ENCODE data around the gene FAM162A.
"Not testable (repeated sequence)": the region's sequence is repeated elsewhere in the genome, so short reads cannot be mapped to it uniquely, and the experiment has no call there.

Gene FAM162A

DNA sequence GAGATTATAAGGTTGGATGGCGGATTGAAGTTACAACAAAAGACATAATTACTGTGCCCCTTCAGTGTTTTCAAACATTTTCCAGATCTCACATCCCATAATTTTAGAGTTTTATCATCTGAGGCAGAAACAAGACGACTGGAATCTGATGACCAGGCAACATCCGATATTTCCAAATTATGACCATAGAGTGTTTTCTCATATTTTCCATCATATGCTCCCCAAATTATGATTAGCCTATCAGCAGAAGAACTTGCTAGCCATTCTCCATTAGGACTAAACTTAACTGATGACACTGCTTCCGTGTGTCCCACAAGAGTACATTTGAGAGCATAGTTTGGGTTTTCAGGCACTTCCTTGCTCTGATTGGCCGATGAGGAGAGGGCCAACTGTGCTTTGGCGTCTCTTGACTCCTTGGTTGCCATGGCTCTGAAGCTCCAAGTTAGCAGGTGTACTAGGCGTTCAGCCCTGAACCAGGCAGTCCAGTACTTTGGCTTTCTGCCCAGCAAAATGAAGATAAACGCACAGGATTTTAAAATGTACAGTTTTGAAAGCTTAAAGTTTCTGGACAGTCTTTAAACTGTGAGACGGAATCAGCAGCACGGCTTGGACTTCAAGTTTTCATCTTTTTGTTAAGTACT lies 31.2 kb downstream of the FAM162A start:
- no peaks in the 10 kb centered on the region for H3K9me3 Mint-ChIP-seq
- ATAC-seq (replicated peaks) = peak; percentile 35
- peak overlapping the region; percentile 97 to 99 for H3K27ac Mint-ChIP-seq
- peak; percentile 27 to 39 (median 30) for DNase-seq
- peaks cover 48% of the 10 kb centered on the region for H3K36me3 Mint-ChIP-seq (ENCODE audit: insufficient read depth)
- no peaks in the 10 kb centered on the region for H3K27me3 Mint-ChIP-seq
- H3K4me3 Mint-ChIP-seq = peak overlapping the region; percentile 93 to 96
- peaks cover 30 to 31% of the 10 kb centered on the region in 2 donors for H3K4me1 Mint-ChIP-seq (ENCODE audit: low read depth in 2 of 2)

- Mint-ChIP-seq H3K4me1 (ENCODE audit: low read depth in 2 of 2) (peaks cover 30% of the 10 kb centered on the region in 2 donors), H3K4me3 (peak within 1 kb of the TSS; percentile 93 to 96), H3K9me3 (no peaks in the 10 kb centered on the region), H3K27ac (peak within 1 kb of the TSS; percentile 97 to 99), H3K36me3 (ENCODE audit: insufficient read depth) (peaks cover 42% of the 10 kb centered on the region), H3K27me3 (no peaks in the 10 kb centered on the region)
- ATAC-seq (replicated peaks) (peak; percentile 86), DNase-seq (peak; percentile 97 to 99 (median 98))
Observed at GRCh38 chr3:122415762-122416654, 32.0 kb downstream of the FAM162A start, which contains the start of gene WDR5B. TSS of gene WDR5B (minus strand) at chr3:122416062. CDS start at chr3:122415528, 534 bp downstream.

DNA sequence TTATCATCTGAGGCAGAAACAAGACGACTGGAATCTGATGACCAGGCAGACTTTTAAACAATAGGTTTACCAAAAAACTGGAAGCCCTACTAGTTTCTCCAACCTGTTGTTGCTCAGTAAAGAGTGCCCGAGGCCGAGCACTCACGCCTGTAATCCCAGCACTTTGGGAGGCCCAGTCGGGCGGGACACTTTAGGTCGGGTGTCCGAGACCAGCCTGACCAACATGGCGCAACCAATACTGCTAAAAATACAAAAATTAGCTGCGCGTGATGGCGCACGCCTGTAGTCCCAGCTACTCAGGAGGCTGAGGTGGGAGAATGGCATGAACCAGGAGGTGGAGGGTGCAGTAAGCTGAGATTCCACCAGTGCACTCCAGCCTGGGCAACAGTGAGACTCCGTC lies 33.0 kb downstream of the FAM162A start:
- DNase-seq (no peak), ATAC-seq (replicated peaks) (no peak)
- Mint-ChIP-seq H3K27me3 (no peaks in the 10 kb centered on the region), H3K4me1 (ENCODE audit: low read depth in 2 of 2) (peaks cover 30% of the 10 kb centered on the region in 2 donors), H3K9me3 (no peaks in the 10 kb centered on the region), H3K36me3 (ENCODE audit: insufficient read depth) (peaks cover 43% of the 10 kb centered on the region), H3K27ac (peak overlapping the region; percentile 97 to 99), H3K4me3 (peak overlapping the region; percentile 93 to 96)

DNA sequence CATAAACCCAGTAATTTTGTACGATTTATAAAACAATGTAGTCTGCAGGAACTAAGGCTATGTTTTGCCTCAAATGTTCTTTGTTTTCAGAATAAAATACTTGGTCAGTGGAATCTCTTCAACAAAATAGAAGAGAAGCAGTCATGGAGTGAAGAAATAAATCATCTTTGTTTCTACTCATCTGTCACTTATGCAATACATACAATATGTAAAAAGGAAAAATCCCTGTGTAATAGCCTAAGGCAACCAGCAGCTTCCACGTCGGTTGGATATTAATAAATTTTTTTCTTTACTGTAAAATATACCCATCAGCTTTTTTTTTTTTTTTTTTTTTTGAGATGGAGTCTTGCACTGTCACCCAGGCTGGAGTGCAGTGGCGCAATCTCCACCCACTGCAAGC lies 37.1 kb downstream of the FAM162A start:
- H3K27me3 Mint-ChIP-seq = no peaks in the 10 kb centered on the region
- H3K27ac Mint-ChIP-seq = no peak overlapping the region
- H3K4me1 Mint-ChIP-seq (ENCODE audit: low read depth in 2 of 2) = peaks cover 9% of the 10 kb centered on the region in 2 donors
- ATAC-seq (replicated peaks) (no peak), DNase-seq (no peak)
- H3K4me3 Mint-ChIP-seq = no peak overlapping the region
- H3K36me3 Mint-ChIP-seq (ENCODE audit: insufficient read depth) = peaks cover 44% of the 10 kb centered on the region
- no peaks in the 10 kb centered on the region for H3K9me3 Mint-ChIP-seq

- no peak overlapping the region for H3K4me3 Mint-ChIP-seq
- H3K27me3 Mint-ChIP-seq = no peaks in the 10 kb centered on the region
- DNase-seq (no peak), ATAC-seq (replicated peaks) (no peak)
- peak overlapping the region in 1 of 2 donors; percentile 28 for H3K27ac Mint-ChIP-seq
- no peaks in the 10 kb centered on the region for H3K9me3 Mint-ChIP-seq
- peaks cover 47% of the 10 kb centered on the region for H3K36me3 Mint-ChIP-seq (ENCODE audit: insufficient read depth)
- H3K4me1 Mint-ChIP-seq (ENCODE audit: low read depth in 2 of 2) = peaks cover 2 to 3% of the 10 kb centered on the region in 2 donors
Observed at GRCh38 chr3:122421836-122422235, 37.9 kb downstream of the FAM162A start.

DNA sequence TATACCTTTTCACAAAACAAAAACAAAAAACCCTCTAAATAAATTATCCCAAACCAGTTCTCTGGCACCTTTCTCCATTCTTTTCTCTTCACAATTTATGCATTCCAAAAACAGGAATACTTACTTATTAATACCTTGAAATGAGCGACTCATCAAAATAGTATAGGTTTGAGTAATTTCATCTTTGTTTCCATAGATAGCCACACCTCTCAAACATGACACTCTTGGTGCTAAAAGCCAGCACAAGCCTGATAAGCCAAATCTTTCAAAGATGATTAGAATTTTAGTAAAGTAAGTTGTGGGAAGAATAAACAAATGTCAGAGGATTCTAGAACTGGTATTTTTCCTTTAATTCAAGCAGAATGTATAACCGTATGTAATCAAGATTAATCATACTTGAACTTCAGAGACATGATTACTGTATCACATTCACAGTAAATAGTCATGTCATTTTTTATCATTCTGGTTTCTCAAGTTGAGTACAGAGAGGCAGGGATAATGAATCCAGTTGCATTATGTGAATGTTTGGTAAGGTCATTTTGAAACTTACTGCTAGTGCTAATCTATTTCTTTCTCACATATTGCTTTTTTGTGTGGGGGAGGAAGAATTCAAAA lies 44.0 kb downstream of the FAM162A start:
- H3K9me3 Mint-ChIP-seq = peaks cover 0 to 2% of the 10 kb centered on the region in 2 donors
- peaks cover 52% of the 10 kb centered on the region for H3K36me3 Mint-ChIP-seq (ENCODE audit: insufficient read depth)
- H3K27me3 Mint-ChIP-seq = no peaks in the 10 kb centered on the region
- peaks cover 4 to 13% of the 10 kb centered on the region in 2 donors for H3K4me1 Mint-ChIP-seq (ENCODE audit: low read depth in 2 of 2)
- no peak for ATAC-seq (replicated peaks)
- DNase-seq = no peak
- H3K4me3 Mint-ChIP-seq = no peak overlapping the region
- H3K27ac Mint-ChIP-seq = peak overlapping the region; percentile 60 to 81

DNA sequence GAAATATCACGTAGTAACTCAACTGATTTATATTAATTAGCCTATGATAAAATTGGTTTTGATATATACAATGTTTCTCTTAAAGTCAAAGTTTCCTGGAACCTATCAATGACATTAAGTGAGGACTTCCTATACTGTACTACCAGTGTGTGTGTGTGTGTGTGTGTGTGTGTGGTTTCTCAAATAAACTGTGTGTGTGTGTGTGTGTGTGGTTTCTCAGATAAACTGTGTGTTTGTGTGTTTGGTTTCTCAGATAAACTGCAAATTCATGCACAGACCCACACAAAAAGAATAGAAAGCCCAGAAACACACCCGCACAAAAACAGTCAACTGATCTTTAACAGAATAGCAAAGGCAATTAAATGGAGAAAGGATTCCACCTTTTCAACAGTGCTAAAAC lies 46.4 kb downstream of the FAM162A start:
- H3K36me3 Mint-ChIP-seq (ENCODE audit: insufficient read depth) = peaks cover 48% of the 10 kb centered on the region

DNA sequence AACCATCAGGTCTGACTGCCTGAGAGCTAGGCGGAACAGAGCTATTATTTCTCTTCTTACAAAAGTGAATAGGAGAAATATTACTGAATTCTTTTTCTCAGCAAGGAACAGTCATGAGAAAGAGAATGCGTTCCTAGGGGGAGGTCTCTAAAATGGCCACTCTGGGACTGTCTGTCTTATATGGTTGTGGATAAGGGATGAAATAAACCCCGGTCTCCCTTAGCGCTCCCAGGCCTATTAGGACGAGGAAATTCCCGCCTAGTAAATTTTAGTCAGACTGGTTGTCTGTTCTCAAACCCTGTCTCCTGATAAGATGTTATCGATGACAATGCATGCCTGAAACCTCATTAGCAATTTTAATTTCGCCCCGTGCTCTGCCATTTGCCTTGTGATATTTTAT lies 52.0 kb downstream of the FAM162A start:
- Mint-ChIP-seq H3K4me1 (ENCODE audit: low read depth in 2 of 2) (peaks cover 0 to 1% of the 10 kb centered on the region in 2 donors), H3K9me3 (no peaks in the 10 kb centered on the region), H3K27ac (peak overlapping the region in 1 of 2 donors; percentile 14), H3K27me3 (no peaks in the 10 kb centered on the region), H3K4me3 (no peak overlapping the region), H3K36me3 (ENCODE audit: insufficient read depth) (peaks cover 47% of the 10 kb centered on the region)
- ATAC-seq (replicated peaks) (no peak), DNase-seq (no peak)

More for the DNA sequence above, 46.4 kb downstream of the FAM162A start:
- peaks cover 4 to 13% of the 10 kb centered on the region in 2 donors for H3K4me1 Mint-ChIP-seq (ENCODE audit: low read depth in 2 of 2)
- no peaks in the 10 kb centered on the region for H3K27me3 Mint-ChIP-seq
- no peak overlapping the region for H3K4me3 Mint-ChIP-seq
- no peak for ATAC-seq (replicated peaks)
- peak overlapping the region in 1 of 2 donors; percentile 58 for H3K27ac Mint-ChIP-seq
- DNase-seq = no peak
- peaks cover 0 to 2% of the 10 kb centered on the region in 2 donors for H3K9me3 Mint-ChIP-seq

- H3K4me1 Mint-ChIP-seq (ENCODE audit: low read depth in 2 of 2) = peaks cover 7 to 8% of the 10 kb centered on the region in 2 donors
- H3K4me3 Mint-ChIP-seq = no peak overlapping the region
- peaks cover 37% of the 10 kb centered on the region for H3K36me3 Mint-ChIP-seq (ENCODE audit: insufficient read depth)
- DNase-seq = no peak
- ATAC-seq (replicated peaks) = no peak
- H3K9me3 Mint-ChIP-seq = no peaks in the 10 kb centered on the region
- no peak overlapping the region for H3K27ac Mint-ChIP-seq
- no peaks in the 10 kb centered on the region for H3K27me3 Mint-ChIP-seq
Observed at GRCh38 chr3:122443090-122443489, 59.1 kb downstream of the FAM162A start.

DNA sequence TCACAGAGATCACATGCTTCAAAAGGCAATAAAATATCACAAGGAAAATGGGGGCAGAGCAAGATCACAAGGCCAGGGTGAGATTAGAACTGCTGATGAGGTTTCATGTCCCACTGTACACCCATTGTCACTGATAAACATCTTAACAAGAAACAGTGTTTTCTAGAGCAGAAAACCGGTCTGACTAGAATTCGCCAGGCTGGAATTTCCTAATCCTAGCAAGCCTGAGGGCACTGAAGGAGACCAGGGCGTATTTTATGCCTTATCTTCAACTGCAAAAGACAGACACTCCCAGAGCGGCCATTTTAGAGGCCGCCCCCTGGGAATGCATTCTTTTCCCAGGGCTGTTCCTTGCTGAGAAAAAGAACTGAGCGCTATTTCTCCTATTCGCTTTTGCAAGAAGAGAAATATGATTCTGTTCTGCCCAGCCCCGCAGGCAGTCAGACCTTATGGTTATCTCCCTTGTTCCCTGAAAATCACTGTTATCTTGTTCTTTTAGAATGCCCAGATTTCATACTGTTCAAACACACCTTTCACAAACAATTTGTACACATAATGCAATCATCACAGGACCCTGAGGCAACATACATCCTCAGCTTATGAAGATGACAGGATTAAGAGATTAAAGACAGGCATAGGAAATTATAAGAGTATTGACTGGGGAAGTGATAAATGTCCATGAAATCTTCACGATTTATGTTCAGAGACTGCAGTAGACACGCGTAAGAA lies 59.9 kb downstream of the FAM162A start:
- H3K9me3 Mint-ChIP-seq; H3K27me3 Mint-ChIP-seq; DNase-seq; H3K4me1 Mint-ChIP-seq (ENCODE audit: low read depth in 2 of 2); ATAC-seq (replicated peaks); H3K27ac Mint-ChIP-seq; H3K4me3 Mint-ChIP-seq: not testable (repeated sequence)
- H3K36me3 Mint-ChIP-seq (ENCODE audit: insufficient read depth) = peaks cover 29% of the 10 kb centered on the region

DNA sequence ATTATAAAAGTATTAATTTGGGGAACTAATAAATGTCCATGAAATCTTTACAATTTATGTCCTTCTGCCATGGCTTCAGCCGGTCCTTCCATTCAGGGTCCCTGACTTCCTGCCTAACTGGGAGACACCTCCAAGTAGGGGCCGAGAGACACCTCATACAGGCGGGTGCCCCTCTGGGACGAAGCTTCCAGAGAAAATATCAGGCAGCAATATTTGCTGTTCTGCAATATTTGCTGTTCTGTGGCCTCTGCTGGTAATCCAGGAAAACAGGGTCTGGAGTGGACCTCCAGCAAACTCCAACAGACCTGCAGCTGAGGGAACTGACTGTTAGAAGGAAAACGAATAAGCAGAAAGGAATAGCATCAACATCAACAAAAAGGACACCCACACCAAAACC lies 60.5 kb downstream of the FAM162A start:
- H3K36me3 Mint-ChIP-seq (ENCODE audit: insufficient read depth) = peaks cover 32% of the 10 kb centered on the region
- ATAC-seq (replicated peaks); H3K9me3 Mint-ChIP-seq; H3K27me3 Mint-ChIP-seq; DNase-seq; H3K4me3 Mint-ChIP-seq; H3K4me1 Mint-ChIP-seq (ENCODE audit: low read depth in 2 of 2); H3K27ac Mint-ChIP-seq: not testable (repeated sequence)

- not testable (repeated sequence) for H3K27me3 Mint-ChIP-seq; H3K9me3 Mint-ChIP-seq; H3K4me3 Mint-ChIP-seq; ATAC-seq (replicated peaks); H3K27ac Mint-ChIP-seq; H3K4me1 Mint-ChIP-seq (ENCODE audit: low read depth in 2 of 2); DNase-seq
- peaks cover 52% of the 10 kb centered on the region for H3K36me3 Mint-ChIP-seq (ENCODE audit: insufficient read depth)
Observed at GRCh38 chr3:122448218-122448617, 64.2 kb downstream of the FAM162A start.

DNA sequence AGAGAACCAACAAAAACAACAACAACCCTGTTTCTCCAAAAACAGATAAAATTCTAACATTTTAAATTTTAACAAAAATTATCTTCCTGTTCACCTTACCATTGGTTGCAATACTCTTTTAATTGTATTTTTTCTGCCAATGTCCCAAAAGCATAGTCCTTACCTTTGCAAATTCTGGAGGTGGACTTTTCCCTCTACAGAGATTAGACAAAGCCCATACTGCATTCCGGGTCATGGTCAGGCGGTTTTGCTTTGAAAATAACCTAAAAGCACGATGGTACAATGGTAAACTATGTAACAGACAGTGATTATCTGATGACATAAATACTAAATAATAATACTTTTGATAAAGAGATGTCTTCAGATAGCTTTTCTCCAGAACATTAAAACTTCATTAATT lies 67.4 kb downstream of the FAM162A start:
- no peak overlapping the region for H3K4me3 Mint-ChIP-seq
- H3K4me1 Mint-ChIP-seq (ENCODE audit: low read depth in 2 of 2) = peaks cover 1 to 8% of the 10 kb centered on the region in 2 donors
- DNase-seq (no peak), ATAC-seq (replicated peaks) (no peak)
- no peaks in the 10 kb centered on the region for H3K9me3 Mint-ChIP-seq
- H3K36me3 Mint-ChIP-seq (ENCODE audit: insufficient read depth) = peaks cover 58% of the 10 kb centered on the region
- H3K27ac Mint-ChIP-seq = no peak overlapping the region
- no peaks in the 10 kb centered on the region for H3K27me3 Mint-ChIP-seq
